SK-N-SH treated with all-trans-retinoic acid at 6 μM for 48 hours (cell line): Measurements from ENCODE around the gene SLITRK2.

Experiments
- ARNTL ChIP-seq: fragments of 450-650 bp; formaldehyde crosslinking; IDR thresholded peaks from 2 replicates; pipeline ENCODE4 v1.5.0; 2020; ENCODE audit warnings: low read depth, mild to moderate bottlenecking, moderate library complexity, borderline replicate concordance
- ESRRG ChIP-seq: fragments of 250-450 bp; sonication (Bioruptor Pico); IDR thresholded peaks from 2 replicates; pipeline ENCODE4 v1.6.1; 2021; ENCODE audit warnings: mild to moderate bottlenecking
- GLIS3 ChIP-seq: fragments of 250-450 bp; sonication (Bioruptor Pico); IDR thresholded peaks from 2 replicates; pipeline ENCODE4 v1.5.0; 2020; ENCODE audit warnings: mild to moderate bottlenecking, moderate library complexity
- OSR1 ChIP-seq: fragments of 250-450 bp; sonication (Bioruptor Pico); IDR thresholded peaks from 2 replicates; pipeline ENCODE4 v1.8.0; 2022; ENCODE audit warnings: moderate library complexity, mild to moderate bottlenecking, inconsistent platforms
- PPARA ChIP-seq: fragments of 250-450 bp; sonication (Bioruptor Pico); IDR thresholded peaks from 2 replicates; pipeline ENCODE4 v1.5.0; 2020; ENCODE audit warnings: mild to moderate bottlenecking, borderline replicate concordance
- SNAI2 ChIP-seq: fragments of 250-450 bp; sonication (Bioruptor Pico); IDR thresholded peaks from 2 replicates; pipeline ENCODE4 v1.5.0; 2020; ENCODE audit warnings: mild to moderate bottlenecking, moderate library complexity
- ZFP3 ChIP-seq: fragments of 250-450 bp; sonication (Bioruptor Pico); IDR thresholded peaks from 2 replicates; pipeline ENCODE4 v1.5.0; 2020; ENCODE audit warnings: mild to moderate bottlenecking, moderate library complexity
- ZFP30 ChIP-seq: fragments of 450-650 bp; formaldehyde crosslinking; IDR thresholded peaks from 2 replicates; pipeline ENCODE4 v1.5.0; 2022; ENCODE audit warnings: mild to moderate bottlenecking, moderate library complexity
- ZNF565 ChIP-seq: fragments of 450-650 bp; formaldehyde crosslinking; conservative IDR thresholded peaks from 2 replicates; pipeline ENCODE4 v1.5.0; 2020; ENCODE audit warnings: low read depth, mild to moderate bottlenecking, moderate library complexity
- ZNF8 ChIP-seq: fragments of 450-650 bp; formaldehyde crosslinking; IDR thresholded peaks from 2 replicates; pipeline ENCODE4 v1.5.0; 2020; ENCODE audit warnings: mild to moderate bottlenecking, moderate library complexity
- TF ChIP-seq, protein P1 (sequence below): fragments of 250-450 bp; sonication (Bioruptor Pico); IDR thresholded peaks from 2 replicates; pipeline ENCODE4 v1.5.1; 2020; ENCODE audit warnings: low read depth, mild to moderate bottlenecking, moderate library complexity
- TF ChIP-seq, protein P2 (sequence below): fragments of 250-450 bp; sonication (Bioruptor Pico); IDR thresholded peaks from 2 replicates; pipeline ENCODE4 v1.8.0; 2020; ENCODE audit warnings: mild to moderate bottlenecking, moderate library complexity, borderline replicate concordance
- TF ChIP-seq, protein P3 (sequence below): fragments of 250-450 bp; sonication (Bioruptor Pico); IDR thresholded peaks from 2 replicates; pipeline ENCODE4 v1.8.0; 2021; ENCODE audit warnings: low read depth, mild to moderate bottlenecking, moderate library complexity, borderline replicate concordance
- TF ChIP-seq, protein P4 (sequence below): fragments of 250-450 bp; sonication (Bioruptor Pico); IDR thresholded peaks from 2 replicates; pipeline ENCODE4 v1.5.1; 2021; ENCODE audit warnings: mild to moderate bottlenecking, moderate library complexity

DNA sequence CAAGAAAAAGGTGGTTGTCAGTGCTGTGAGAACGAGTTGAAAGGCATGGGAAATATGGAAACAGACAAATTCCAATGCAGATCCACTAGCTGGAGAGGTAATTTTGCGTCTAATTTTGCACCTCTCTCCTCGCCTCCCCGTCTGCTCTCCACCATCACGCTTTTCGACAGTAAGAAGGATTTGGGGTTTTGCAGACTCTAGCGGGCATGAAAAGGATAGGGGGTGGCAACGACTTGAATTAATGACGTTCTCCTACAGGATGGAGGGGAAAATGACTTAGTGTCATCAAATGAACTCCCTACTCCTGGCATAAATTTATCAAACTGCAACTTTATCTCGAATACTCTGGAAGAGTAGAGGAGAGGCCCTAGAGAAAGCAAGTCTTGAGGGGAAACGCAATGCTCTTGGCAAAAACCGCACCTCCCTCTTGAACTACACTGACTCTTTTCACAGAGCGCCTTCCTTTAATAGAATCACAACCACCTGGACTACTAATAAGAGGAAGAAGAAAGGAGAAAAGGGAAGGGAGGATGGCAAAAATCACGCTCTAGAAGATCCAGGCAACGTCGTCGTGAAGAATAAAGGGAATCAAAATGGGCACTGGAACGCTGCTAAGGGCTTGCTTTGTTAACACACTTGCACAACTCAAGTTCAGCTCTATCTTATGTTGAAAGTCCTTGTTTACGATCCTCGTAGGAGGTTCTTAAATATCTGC, 871 bp upstream of the SLITRK2 start:
- TF ChIP-seq, protein P1, sequence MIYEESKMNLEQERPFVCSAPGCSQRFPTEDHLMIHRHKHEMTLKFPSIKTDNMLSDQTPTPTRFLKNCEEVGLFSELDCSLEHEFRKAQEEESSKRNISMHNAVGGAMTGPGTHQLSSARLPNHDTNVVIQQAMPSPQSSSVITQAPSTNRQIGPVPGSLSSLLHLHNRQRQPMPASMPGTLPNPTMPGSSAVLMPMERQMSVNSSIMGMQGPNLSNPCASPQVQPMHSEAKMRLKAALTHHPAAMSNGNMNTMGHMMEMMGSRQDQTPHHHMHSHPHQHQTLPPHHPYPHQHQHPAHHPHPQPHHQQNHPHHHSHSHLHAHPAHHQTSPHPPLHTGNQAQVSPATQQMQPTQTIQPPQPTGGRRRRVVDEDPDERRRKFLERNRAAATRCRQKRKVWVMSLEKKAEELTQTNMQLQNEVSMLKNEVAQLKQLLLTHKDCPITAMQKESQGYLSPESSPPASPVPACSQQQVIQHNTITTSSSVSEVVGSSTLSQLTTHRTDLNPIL (CRISPR knock-in tag): no peak
- no peak for TF ChIP-seq ZNF565 (CRISPR knock-in tag)
- TF ChIP-seq, protein P2, sequence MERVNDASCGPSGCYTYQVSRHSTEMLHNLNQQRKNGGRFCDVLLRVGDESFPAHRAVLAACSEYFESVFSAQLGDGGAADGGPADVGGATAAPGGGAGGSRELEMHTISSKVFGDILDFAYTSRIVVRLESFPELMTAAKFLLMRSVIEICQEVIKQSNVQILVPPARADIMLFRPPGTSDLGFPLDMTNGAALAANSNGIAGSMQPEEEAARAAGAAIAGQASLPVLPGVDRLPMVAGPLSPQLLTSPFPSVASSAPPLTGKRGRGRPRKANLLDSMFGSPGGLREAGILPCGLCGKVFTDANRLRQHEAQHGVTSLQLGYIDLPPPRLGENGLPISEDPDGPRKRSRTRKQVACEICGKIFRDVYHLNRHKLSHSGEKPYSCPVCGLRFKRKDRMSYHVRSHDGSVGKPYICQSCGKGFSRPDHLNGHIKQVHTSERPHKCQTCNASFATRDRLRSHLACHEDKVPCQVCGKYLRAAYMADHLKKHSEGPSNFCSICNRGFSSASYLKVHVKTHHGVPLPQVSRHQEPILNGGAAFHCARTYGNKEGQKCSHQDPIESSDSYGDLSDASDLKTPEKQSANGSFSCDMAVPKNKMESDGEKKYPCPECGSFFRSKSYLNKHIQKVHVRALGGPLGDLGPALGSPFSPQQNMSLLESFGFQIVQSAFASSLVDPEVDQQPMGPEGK: no peak
- no peak for TF ChIP-seq GLIS3
- TF ChIP-seq ARNTL (CRISPR knock-in tag): no peak
- no peak for TF ChIP-seq ZFP3
- no peak for TF ChIP-seq ESRRG (CRISPR knock-in tag)
- TF ChIP-seq OSR1: no peak
- TF ChIP-seq PPARA: no peak
- TF ChIP-seq, protein P3, sequence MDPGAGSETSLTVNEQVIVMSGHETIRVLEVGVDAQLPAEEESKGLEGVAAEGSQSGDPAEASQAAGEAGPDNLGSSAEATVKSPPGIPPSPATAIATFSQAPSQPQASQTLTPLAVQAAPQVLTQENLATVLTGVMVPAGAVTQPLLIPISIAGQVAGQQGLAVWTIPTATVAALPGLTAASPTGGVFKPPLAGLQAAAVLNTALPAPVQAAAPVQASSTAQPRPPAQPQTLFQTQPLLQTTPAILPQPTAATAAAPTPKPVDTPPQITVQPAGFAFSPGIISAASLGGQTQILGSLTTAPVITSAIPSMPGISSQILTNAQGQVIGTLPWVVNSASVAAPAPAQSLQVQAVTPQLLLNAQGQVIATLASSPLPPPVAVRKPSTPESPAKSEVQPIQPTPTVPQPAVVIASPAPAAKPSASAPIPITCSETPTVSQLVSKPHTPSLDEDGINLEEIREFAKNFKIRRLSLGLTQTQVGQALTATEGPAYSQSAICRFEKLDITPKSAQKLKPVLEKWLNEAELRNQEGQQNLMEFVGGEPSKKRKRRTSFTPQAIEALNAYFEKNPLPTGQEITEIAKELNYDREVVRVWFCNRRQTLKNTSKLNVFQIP (CRISPR knock-in tag): no peak
- no peak for TF ChIP-seq ZFP30
- TF ChIP-seq ZNF8 (CRISPR knock-in tag): no peak
- TF ChIP-seq, protein P4, sequence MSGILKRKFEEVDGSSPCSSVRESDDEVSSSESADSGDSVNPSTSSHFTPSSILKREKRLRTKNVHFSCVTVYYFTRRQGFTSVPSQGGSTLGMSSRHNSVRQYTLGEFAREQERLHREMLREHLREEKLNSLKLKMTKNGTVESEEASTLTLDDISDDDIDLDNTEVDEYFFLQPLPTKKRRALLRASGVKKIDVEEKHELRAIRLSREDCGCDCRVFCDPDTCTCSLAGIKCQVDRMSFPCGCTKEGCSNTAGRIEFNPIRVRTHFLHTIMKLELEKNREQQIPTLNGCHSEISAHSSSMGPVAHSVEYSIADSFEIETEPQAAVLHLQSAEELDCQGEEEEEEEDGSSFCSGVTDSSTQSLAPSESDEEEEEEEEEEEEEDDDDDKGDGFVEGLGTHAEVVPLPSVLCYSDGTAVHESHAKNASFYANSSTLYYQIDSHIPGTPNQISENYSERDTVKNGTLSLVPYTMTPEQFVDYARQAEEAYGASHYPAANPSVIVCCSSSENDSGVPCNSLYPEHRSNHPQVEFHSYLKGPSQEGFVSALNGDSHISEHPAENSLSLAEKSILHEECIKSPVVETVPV (CRISPR knock-in tag): no peak
- TF ChIP-seq SNAI2 (CRISPR knock-in tag): no peak
